GM19099 (cell line): Measurements from ENCODE around the gene GNAT3.

Experiments
- POLR2A ChIP-seq: IDR thresholded peaks from 3 replicates; pipeline ENCODE4 v1.6.1; 2011; ENCODE audit warnings: low read depth; ENCODE audit not compliant: insufficient read length; ENCODE audit errors: extremely low read depth

The GNAT3 gene

GRCh38 chr7:80485721-80486120 lies 26.1 kb downstream of the GNAT3 start:
- TF ChIP-seq POLR2A = no peak

GRCh38 chr7:80482950-80483349 lies 28.9 kb downstream of the GNAT3 start:
- TF ChIP-seq POLR2A = no peak

GRCh38 chr7:80481196-80481884 lies 30.5 kb downstream of the GNAT3 start:
- no peak for TF ChIP-seq POLR2A

- TF ChIP-seq POLR2A = no peak
These were observed 31.3 kb downstream of the GNAT3 start for GRCh38 chr7:80480566-80480965.

GRCh38 chr7:80478683-80479082 lies 33.2 kb downstream of the GNAT3 start:
- TF ChIP-seq POLR2A = no peak

GRCh38 chr7:80476035-80476434 lies 35.8 kb downstream of the GNAT3 start:
- no peak for TF ChIP-seq POLR2A

GRCh38 chr7:80475383-80475782 lies 36.5 kb downstream of the GNAT3 start:
- TF ChIP-seq POLR2A = no peak

- no peak for TF ChIP-seq POLR2A
These were observed 38.1 kb downstream of the GNAT3 start for GRCh38 chr7:80473751-80474150.

- no peak for TF ChIP-seq POLR2A
These were observed 39.2 kb downstream of the GNAT3 start for GRCh38 chr7:80472491-80473200.

GRCh38 chr7:80468931-80469714 lies 42.7 kb downstream of the GNAT3 start:
- TF ChIP-seq POLR2A = no peak

- no peak for TF ChIP-seq POLR2A
These were observed 44.8 kb downstream of the GNAT3 start for GRCh38 chr7:80467069-80467468.

GRCh38 chr7:80466636-80467035 lies 45.2 kb downstream of the GNAT3 start:
- TF ChIP-seq POLR2A = no peak

- no peak for TF ChIP-seq POLR2A
These were observed 47.7 kb downstream of the GNAT3 start for GRCh38 chr7:80464211-80464610.

- no peak for TF ChIP-seq POLR2A
These were observed 48.5 kb downstream of the GNAT3 start for GRCh38 chr7:80463272-80463920.

GRCh38 chr7:80460857-80461256 lies 51.0 kb downstream of the GNAT3 start:
- no peak for TF ChIP-seq POLR2A
